SK-N-SH (cell line): ENCODE measurements around the gene EPHA6. TPM values are rescaled to one million over a fixed set of nuclear protein-coding genes. Genes with fewer than 3 reads are reported as not detected.

Experiments used
- CTCF ChIA-PET: fragments of 300-600, 350-600 bp; formaldehyde crosslinking; extraction: SDS; loops from one replicate; lab custom pipeline; 2021; lab: Yijun Ruan, JAX
- POLR2A ChIA-PET: fragments of 350-600 bp; sonication (Branson Sonifier 250); formaldehyde crosslinking; extraction: SDS; loops from one replicate; lab custom pipeline; 2020; ENCODE audit warnings: antibody characterized with exemption, inconsistent platforms; lab: Yijun Ruan, JAX
- DNase-seq: peaks from one replicate; pipeline ENCODE4 v3.0.0; 2012
- H2AFZ ChIP-seq: fragments of 200-600 bp; sonication (generic); 2 replicates; pipeline ENCODE4 v1.8.1; 2016; ENCODE audit warnings: antibody characterized with exemption, mild to moderate bottlenecking, low read depth
- H3F3A ChIP-seq: fragments of 200-600 bp; sonication (generic); replicated peaks from 2 replicates; pipeline ENCODE3; 2016; ENCODE audit warnings: antibody characterized with exemption, mild to moderate bottlenecking; ENCODE audit not compliant: insufficient read depth
- H3K27ac ChIP-seq, 2 experiments: fragments of 200-500 bp in 1 of 2; fragments of 200-600 bp in 1 of 2; sonication (Bioruptor generic) in 1 of 2; sonication (generic), shearing (Covaris generic) in 1 of 2; 2 replicates each; pipeline versions ENCODE4 v1.5.1 to v1.6.1; 2014 to 2016; ENCODE audit warnings: low read depth in 2 of 2, inconsistent platforms in 1 of 2, low read length in 1 of 2, mild to moderate bottlenecking in 1 of 2, mixed read lengths in 1 of 2
- H3K27me3 ChIP-seq: fragments of 200-600 bp; sonication (generic), shearing (Covaris generic); 2 replicates; pipeline ENCODE4 v1.6.1; 2016; ENCODE audit warnings: mixed run types; ENCODE audit not compliant: insufficient read depth
- H3K36me3 ChIP-seq, 2 experiments: fragments of 200-500 bp in 1 of 2; fragments of 200-600 bp in 1 of 2; sonication (Bioruptor generic) in 1 of 2; sonication (generic) in 1 of 2; replicated peaks in 1 of 2; 2 replicates each; pipeline versions ENCODE3 to v1.5.1; 2014 to 2016; ENCODE audit warnings: low read length in 1 of 2, mild to moderate bottlenecking in 1 of 2; ENCODE audit not compliant: insufficient read depth in 2 of 2, control insufficient read depth in 1 of 2
- H3K4me1 ChIP-seq, 2 experiments: fragments of 200-500 bp in 1 of 2; fragments of 200-600 bp in 1 of 2; sonication (Bioruptor generic) in 1 of 2; sonication (generic), shearing (Covaris generic) in 1 of 2; 2 replicates each; pipeline versions ENCODE4 v1.5.1 to v1.6.1; 2014 to 2016; ENCODE audit warnings: low read depth in 1 of 2, low read length in 1 of 2, mixed run types in 1 of 2; ENCODE audit not compliant: insufficient read depth in 2 of 2, control insufficient read depth in 1 of 2
- H3K4me2 ChIP-seq: fragments of 200-600 bp; sonication (generic), shearing (Covaris generic); 2 replicates; pipeline ENCODE4 v1.6.1; 2017; ENCODE audit warnings: mixed run types
- H3K4me3 ChIP-seq, 2 experiments: fragments of 200-500 bp in 1 of 2; fragments of 200-600 bp in 1 of 2; sonication (Bioruptor generic) in 1 of 2; sonication (generic), shearing (Covaris generic) in 1 of 2; 2 replicates each; pipeline versions ENCODE4 v1.5.1 to v1.8.1; 2014 to 2016; ENCODE audit warnings: low read depth in 2 of 2, inconsistent platforms in 1 of 2, low read length in 1 of 2, mild to moderate bottlenecking in 1 of 2, mixed read lengths in 1 of 2, moderate library complexity in 1 of 2
- H3K79me2 ChIP-seq: fragments of 200-600 bp; sonication (generic); 2 replicates; pipeline ENCODE4 v1.8.1; 2017; ENCODE audit warnings: mild to moderate bottlenecking; ENCODE audit not compliant: insufficient read depth
- H3K9ac ChIP-seq: fragments of 200-600 bp; sonication (generic); 2 replicates; pipeline ENCODE4 v1.6.1; 2017; ENCODE audit warnings: mixed run types
- H3K9me2 ChIP-seq: fragments of 200-600 bp; sonication (generic); 2 replicates; pipeline ENCODE4 v1.6.1; 2017; ENCODE audit warnings: mixed run types
- H3K9me3 ChIP-seq: fragments of 200-600 bp; sonication (generic); 2 replicates; pipeline ENCODE4 v1.6.1; 2017; ENCODE audit warnings: mixed run types, mild to moderate bottlenecking, moderate library complexity
- H4K20me1 ChIP-seq: fragments of 200-600 bp; sonication (generic); 2 replicates; pipeline ENCODE4 v1.6.1; 2017; ENCODE audit warnings: mild to moderate bottlenecking, mixed run types; ENCODE audit not compliant: insufficient read depth
- CTCF ChIP-seq: fragments of 200-600 bp; sonication (generic); IDR thresholded peaks from 2 replicates; pipeline ENCODE4 v1.6.1; 2017; ENCODE audit warnings: antibody characterized with exemption, mild to moderate bottlenecking, moderate library complexity
- FOXJ3 ChIP-seq: sonication (generic); formaldehyde crosslinking; IDR thresholded peaks from 2 replicates; pipeline ENCODE4 v1.5.1; 2020; ENCODE audit warnings: mild to moderate bottlenecking, missing genetic modification reagents
- FOXM1 ChIP-seq: IDR thresholded peaks from 2 replicates; pipeline ENCODE4 v1.4.0; 2012; ENCODE audit warnings: low read depth, mild to moderate bottlenecking
- IRF3 ChIP-seq: fragments of 150-350 bp; IDR thresholded peaks from 2 replicates; pipeline ENCODE4 v1.6.1; 2016; ENCODE audit warnings: mild to moderate bottlenecking, low read depth, low read length
- MAX ChIP-seq: IDR thresholded peaks from 2 replicates; pipeline ENCODE4 v1.4.0; 2012; ENCODE audit warnings: low read depth
- NFIC ChIP-seq: IDR thresholded peaks from 2 replicates; pipeline ENCODE4 v1.4.0; 2012; ENCODE audit warnings: borderline replicate concordance
- NRF1 ChIP-seq: IDR thresholded peaks from 2 replicates; pipeline ENCODE4 v1.6.1; 2012; ENCODE audit warnings: low read depth, mild to moderate bottlenecking, low read length
- RCOR1 ChIP-seq: fragments of 150-350 bp; IDR thresholded peaks from 2 replicates; pipeline ENCODE4 v1.6.1; 2017; ENCODE audit warnings: antibody characterized with exemption, low read length
- REST ChIP-seq: IDR thresholded peaks from 2 replicates; pipeline ENCODE4 v1.6.1; 2012; ENCODE audit warnings: mild to moderate bottlenecking, low read depth, low read length, moderate library complexity
- RFX5 ChIP-seq: IDR thresholded peaks from 2 replicates; pipeline ENCODE4 v1.6.1; 2012; ENCODE audit warnings: mild to moderate bottlenecking, improper control_type of control experiment, low read length
- SIN3A ChIP-seq: IDR thresholded peaks from 2 replicates; pipeline ENCODE4 v1.6.1; 2012; ENCODE audit warnings: low read depth, mild to moderate bottlenecking, low read length, moderate library complexity, borderline replicate concordance
- TAF1 ChIP-seq: IDR thresholded peaks from 2 replicates; pipeline ENCODE4 v1.6.1; 2012; ENCODE audit warnings: low read depth, mild to moderate bottlenecking, low read length, moderate library complexity, borderline replicate concordance
- USF2 ChIP-seq: fragments of 150-350 bp; IDR thresholded peaks from 2 replicates; pipeline ENCODE4 v1.6.1; 2017; ENCODE audit warnings: antibody characterized with exemption, low read length, low read depth, borderline replicate concordance
- YY1 ChIP-seq: IDR thresholded peaks from 2 replicates; pipeline ENCODE4 v1.4.0; 2012; ENCODE audit warnings: low read depth, mild to moderate bottlenecking
- polyA plus RNA-seq, 3 experiments: library from polyadenylated mRNA; depleted of rRNA; stranded (reverse); fragments of >200 nt; gene quantifications; 2 replicates each; pipeline ENCODE4 v1.2.3, GENCODE V29; 2012

EPHA6 gene
- polyA plus RNA-seq, 1 of the 3 experiments (the other 2 are of a cell fraction), result not detected

- no peak overlapping the region for H3K9ac ChIP-seq
- peaks cover 0 to 6% of the 10 kb centered on the region in 2 experiments; a peak in 2 of 4 replicates for H3K4me1 ChIP-seq
- H3K9me2 ChIP-seq, result no peaks in the 10 kb centered on the region
- no peaks in the 10 kb centered on the region for H4K20me1 ChIP-seq
- H3K4me3 ChIP-seq, result no peak overlapping the region
- H3K36me3 ChIP-seq, result no peaks in the 10 kb centered on the region
- no peak overlapping the region for H3K4me2 ChIP-seq
- TF ChIP-seq TAF1 (no peak), REST (no peak), FOXJ3 (no peak), NRF1 (no peak), NFIC (no peak), MAX (no peak), FOXM1 (no peak), RCOR1 (no peak), YY1 (no peak), USF2 (no peak), SIN3A (no peak), IRF3 (no peak), CTCF (no peak), RFX5 (no peak)
- H3K27ac ChIP-seq, result no peak overlapping the region
- H3F3A ChIP-seq, result no peaks in the 10 kb centered on the region
- DNase-seq, result no peak
- no peak overlapping the region for H2AFZ ChIP-seq
- no peaks in the 10 kb centered on the region for H3K9me3 ChIP-seq
- ChIA-PET CTCF (no interaction called here), POLR2A (no interaction called here)
- no peaks in the 10 kb centered on the region for H3K27me3 ChIP-seq
- H3K79me2 ChIP-seq, result no peaks in the 10 kb centered on the region
These were observed 421.4 kb downstream of the EPHA6 start for GRCh38 chr3:97235611-97236315.
